IPS-20b (cell line): ENCODE results near the gene CDKAL1.

Source experiments
- H3K27ac ChIP-seq: one replicate; pipeline ENCODE4 v1.5.1; 2013; ENCODE audit warnings: low read length
- H3K27me3 ChIP-seq: 2 replicates; pipeline ENCODE4 v1.6.1; 2013; ENCODE audit warnings: mild to moderate bottlenecking, low read length, inconsistent platforms; ENCODE audit not compliant: insufficient read depth
- H3K36me3 ChIP-seq: 2 replicates; pipeline ENCODE4 v1.6.1; 2013; ENCODE audit warnings: low read depth, mild to moderate bottlenecking, inconsistent platforms, low read length, moderate library complexity; ENCODE audit not compliant: insufficient read depth
- H3K4me1 ChIP-seq: 2 replicates; pipeline ENCODE4 v1.6.1; 2013; ENCODE audit warnings: mild to moderate bottlenecking, control low read depth, inconsistent platforms, low read length, moderate library complexity; ENCODE audit not compliant: insufficient read depth
- H3K4me3 ChIP-seq: 2 replicates; pipeline ENCODE4 v1.5.1; 2013; ENCODE audit warnings: mild to moderate bottlenecking, low read length, inconsistent platforms
- H3K9ac ChIP-seq: 2 replicates; pipeline ENCODE4 v1.6.1; 2013; ENCODE audit warnings: low read depth, mild to moderate bottlenecking, inconsistent platforms, low read length, moderate library complexity
- H3K9me3 ChIP-seq: 2 replicates; pipeline ENCODE4 v1.6.1; 2013; ENCODE audit warnings: mild to moderate bottlenecking, low read depth, low read length, inconsistent platforms; ENCODE audit not compliant: insufficient read depth

CDKAL1 gene

DNA sequence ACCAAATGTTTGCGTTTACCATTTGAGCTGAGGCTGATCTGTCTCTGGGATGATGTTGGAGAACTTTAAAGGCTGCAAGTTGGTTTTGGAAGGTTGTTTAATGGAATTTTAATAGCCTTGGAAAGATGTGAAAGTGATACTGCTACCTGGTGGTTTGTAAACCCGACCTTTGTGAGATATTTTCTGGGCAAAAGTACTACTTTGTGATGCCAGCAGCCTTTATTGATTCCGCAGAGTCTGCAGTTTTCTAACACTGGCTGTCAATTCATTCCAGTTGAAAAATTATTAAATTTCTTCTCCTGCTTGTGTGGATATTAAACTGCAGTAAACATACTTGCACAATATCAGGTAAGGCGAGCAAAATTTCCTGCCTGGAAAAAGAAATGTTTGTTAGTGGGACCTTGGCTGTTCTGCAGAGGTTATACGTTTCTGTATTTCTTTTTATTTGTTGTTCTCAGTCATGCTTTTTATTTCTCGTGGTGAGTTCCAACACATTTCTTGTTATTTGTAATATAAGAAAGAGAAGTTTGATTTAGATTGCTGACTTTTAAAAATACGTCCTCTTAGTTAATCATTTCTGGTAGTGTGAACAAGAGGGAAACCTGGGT, 322.5 kb downstream of the CDKAL1 start:
- Histone ChIP-seq H3K9me3 (no peaks in the 10 kb centered on the region), H3K27me3 (no peaks in the 10 kb centered on the region), H3K36me3 (no peaks in the 10 kb centered on the region), H3K9ac (no peak overlapping the region), H3K4me1 (peaks cover 23% of the 10 kb centered on the region), H3K27ac (no peak overlapping the region), H3K4me3 (no peak overlapping the region)

- Histone ChIP-seq H3K4me3 (no peak overlapping the region), H3K4me1 (peaks cover 23% of the 10 kb centered on the region), H3K27me3 (no peaks in the 10 kb centered on the region), H3K9ac (no peak overlapping the region), H3K36me3 (no peaks in the 10 kb centered on the region), H3K9me3 (no peaks in the 10 kb centered on the region), H3K27ac (no peak overlapping the region)
Observed at GRCh38 chr6:20861481-20861880, 327.2 kb downstream of the CDKAL1 start.

DNA sequence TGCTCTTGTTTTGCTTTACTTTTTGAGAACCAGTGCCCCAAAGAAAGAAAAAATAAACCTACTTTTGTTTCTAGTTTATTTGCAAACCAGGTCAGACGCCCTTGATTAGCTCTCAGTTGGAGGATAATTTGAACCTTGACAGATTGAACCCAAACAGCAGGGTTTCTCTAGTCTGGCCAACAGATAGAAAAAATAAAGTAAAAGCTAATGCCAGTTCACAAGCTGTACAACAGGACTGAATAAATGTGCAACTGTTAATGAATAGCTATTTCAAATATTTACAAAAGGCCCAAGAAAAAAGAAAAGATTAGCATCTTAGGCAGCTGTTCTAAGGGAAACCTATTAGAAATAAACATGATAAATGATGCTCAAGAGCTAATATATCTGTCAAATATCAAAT, 331.8 kb downstream of the CDKAL1 start:
- Histone ChIP-seq H3K9me3 (no peaks in the 10 kb centered on the region), H3K27me3 (no peaks in the 10 kb centered on the region)

DNA sequence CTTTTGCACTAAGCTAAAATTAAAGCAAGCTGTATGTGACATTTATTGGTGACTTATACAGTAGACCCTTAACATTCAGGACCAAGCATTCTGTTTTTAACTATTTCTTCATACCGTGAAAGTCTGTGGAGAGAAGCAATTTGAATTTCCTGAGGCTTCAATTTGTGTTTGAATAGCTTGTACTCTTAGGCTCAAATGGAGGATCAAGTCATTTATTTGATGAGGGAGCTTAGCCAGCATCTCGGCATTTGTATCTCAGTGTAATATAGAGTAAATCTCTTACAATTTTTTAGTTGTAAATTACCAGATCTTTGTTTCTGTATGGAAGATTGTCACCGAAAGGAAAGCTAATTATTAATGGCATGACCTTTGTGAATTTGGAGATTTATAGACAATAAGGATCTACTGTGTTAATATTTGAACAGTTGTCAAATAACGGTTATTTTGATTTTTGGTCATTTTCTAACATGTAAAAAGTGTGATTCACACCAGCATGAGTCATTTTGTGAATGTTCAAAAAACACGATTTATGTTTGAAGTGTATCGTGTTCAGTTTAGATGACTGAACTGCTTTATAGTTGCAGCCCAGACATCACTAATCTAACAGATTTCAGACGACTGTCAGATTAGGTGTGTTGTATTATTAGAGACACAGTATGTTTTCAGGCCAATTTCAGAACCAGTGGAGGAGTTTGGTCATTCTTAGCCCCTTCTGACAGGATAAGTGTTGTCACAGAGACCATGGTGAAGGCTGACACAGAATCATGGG, 332.9 kb downstream of the CDKAL1 start:
- no peaks in the 10 kb centered on the region for H3K27me3 ChIP-seq
- peak overlapping the region; percentile 79 for H3K27ac ChIP-seq
- H3K9me3 ChIP-seq = no peaks in the 10 kb centered on the region
- no peaks in the 10 kb centered on the region for H3K36me3 ChIP-seq
- H3K4me3 ChIP-seq = peak overlapping the region; percentile 24; the same call in 1 of the 2 replicates
- peak overlapping the region; percentile 39; the same call in 1 of the 2 replicates for H3K9ac ChIP-seq
- H3K4me1 ChIP-seq = peaks cover 39% of the 10 kb centered on the region

More for the DNA sequence above, 331.8 kb downstream of the CDKAL1 start:
- peak overlapping the region; percentile 35; the same call in 1 of the 2 replicates for H3K9ac ChIP-seq
- H3K27ac ChIP-seq = peak overlapping the region; percentile 34
- H3K4me3 ChIP-seq = peak overlapping the region; percentile 0; the same call in 1 of the 2 replicates
- H3K36me3 ChIP-seq = no peaks in the 10 kb centered on the region
- peaks cover 39% of the 10 kb centered on the region for H3K4me1 ChIP-seq

DNA sequence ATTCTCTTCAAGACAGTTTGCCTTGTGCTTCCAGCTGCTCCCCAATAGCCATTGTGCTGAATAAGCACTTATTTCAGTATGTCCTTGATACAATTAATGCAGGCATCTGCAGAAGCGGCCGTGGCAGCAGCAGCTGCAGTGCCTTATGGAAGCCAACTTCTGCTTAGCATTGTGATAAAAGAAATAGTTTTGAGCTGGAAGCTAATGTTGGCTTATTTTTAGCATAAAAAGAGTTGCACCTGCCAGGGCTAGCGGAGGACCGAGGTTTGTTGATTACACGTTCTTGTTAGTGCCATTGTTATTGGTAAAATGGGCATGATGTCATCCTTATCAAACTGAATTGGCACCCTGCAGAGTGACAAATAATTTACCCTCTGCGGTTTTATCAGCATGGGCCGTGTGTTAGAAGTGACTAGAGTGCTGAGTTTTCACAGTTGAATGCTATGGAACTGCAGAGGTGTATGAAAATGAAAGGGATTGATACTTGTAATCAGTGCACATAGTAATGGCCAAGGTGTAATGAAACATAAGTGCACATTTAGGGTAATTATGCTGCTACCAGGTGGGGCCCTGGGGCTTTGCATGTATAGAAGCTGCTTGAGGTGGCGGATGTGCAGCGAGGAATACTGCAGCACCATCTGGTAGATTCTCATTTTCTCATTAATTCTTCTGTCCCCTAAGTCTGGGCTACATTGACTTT, 334.3 kb downstream of the CDKAL1 start:
- peak overlapping the region; percentile 17 for H3K4me3 ChIP-seq
- no peaks in the 10 kb centered on the region for H3K9me3 ChIP-seq
- H3K4me1 ChIP-seq = peaks cover 45% of the 10 kb centered on the region
- peak overlapping the region; percentile 39; the same call in 1 of the 2 replicates for H3K9ac ChIP-seq
- no peaks in the 10 kb centered on the region for H3K36me3 ChIP-seq
- H3K27me3 ChIP-seq = no peaks in the 10 kb centered on the region
- H3K27ac ChIP-seq = no peak overlapping the region

DNA sequence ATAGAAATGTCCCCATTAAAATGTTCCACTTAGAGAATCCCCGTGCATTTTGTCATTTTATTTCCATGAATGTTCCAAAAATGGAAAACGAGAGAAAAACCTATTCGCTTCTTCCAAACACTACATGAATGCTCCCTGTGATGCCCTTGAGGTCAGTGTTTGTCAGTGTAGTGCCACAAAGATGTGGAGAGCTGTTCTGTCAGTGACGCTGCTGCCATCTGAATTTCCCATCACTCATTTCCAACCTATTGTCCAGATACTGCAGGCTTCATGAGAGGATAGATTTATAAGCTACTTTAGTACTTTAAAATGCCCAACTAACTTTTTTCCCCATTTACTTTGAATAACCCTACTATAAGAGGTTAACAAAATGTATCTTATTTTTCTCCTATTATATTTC, 335.8 kb downstream of the CDKAL1 start:
- Histone ChIP-seq H3K4me1 (peaks cover 48% of the 10 kb centered on the region), H3K27me3 (no peaks in the 10 kb centered on the region), H3K36me3 (no peaks in the 10 kb centered on the region), H3K4me3 (no peak overlapping the region), H3K9ac (no peak overlapping the region), H3K27ac (no peak overlapping the region), H3K9me3 (no peaks in the 10 kb centered on the region)

GRCh38 chr6:20870493-20870892, 336.2 kb downstream of the CDKAL1 start:
- Histone ChIP-seq H3K4me3 (no peak overlapping the region), H3K36me3 (no peaks in the 10 kb centered on the region), H3K27me3 (no peaks in the 10 kb centered on the region), H3K9me3 (no peaks in the 10 kb centered on the region), H3K27ac (no peak overlapping the region), H3K9ac (no peak overlapping the region), H3K4me1 (peaks cover 48% of the 10 kb centered on the region)

DNA sequence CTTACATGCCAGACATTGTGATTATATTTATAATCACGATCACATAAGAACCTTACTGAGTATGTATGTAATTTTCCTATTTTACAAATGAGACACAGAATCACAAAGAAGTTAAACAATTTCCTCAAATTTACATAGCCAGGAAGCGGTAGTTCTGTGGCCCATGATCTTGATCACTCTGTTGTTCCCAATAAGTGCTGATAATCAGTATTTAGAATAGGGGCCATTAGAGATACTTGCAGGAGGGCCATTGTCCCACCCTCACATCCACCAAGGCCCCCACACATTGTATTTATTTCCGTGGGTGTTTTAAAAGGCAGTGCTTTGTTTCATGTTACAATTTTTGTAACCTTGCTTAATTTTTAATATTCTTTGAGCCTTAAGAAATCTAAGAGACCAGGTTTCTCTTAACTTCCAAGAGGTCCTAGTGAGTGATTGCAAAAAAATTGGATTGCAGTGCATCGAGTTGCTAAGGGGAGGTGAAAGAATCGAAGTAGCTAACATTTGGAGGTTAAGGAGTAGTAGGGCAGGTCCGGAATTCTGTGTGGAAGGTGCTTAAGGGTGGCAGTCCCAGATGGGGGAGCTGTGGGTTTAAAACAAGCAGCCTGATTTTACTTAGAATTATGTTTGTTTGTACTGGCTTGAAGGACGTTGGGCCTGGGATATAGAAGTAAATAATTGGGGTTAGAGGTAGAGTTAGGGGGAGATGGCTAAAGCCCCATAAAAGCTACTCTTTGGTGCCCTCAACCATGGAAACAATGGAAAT, 339.4 kb downstream of the CDKAL1 start:
- Histone ChIP-seq H3K9ac (peak overlapping the region; percentile 38; the same call in 1 of the 2 replicates), H3K4me1 (peaks cover 44% of the 10 kb centered on the region), H3K27ac (peak overlapping the region; percentile 25), H3K4me3 (no peak overlapping the region), H3K9me3 (no peaks in the 10 kb centered on the region), H3K27me3 (no peaks in the 10 kb centered on the region), H3K36me3 (no peaks in the 10 kb centered on the region)

- H3K9me3 ChIP-seq = no peaks in the 10 kb centered on the region
- H3K27me3 ChIP-seq = no peaks in the 10 kb centered on the region
- H3K4me1 ChIP-seq = peaks cover 46% of the 10 kb centered on the region
- H3K27ac ChIP-seq = no peak overlapping the region
- H3K4me3 ChIP-seq = no peak overlapping the region
- no peaks in the 10 kb centered on the region for H3K36me3 ChIP-seq
- no peak overlapping the region for H3K9ac ChIP-seq
Observed at GRCh38 chr6:20875369-20875963, 341.2 kb downstream of the CDKAL1 start.

GRCh38 chr6:20876036-20876435, 341.8 kb downstream of the CDKAL1 start:
- no peak overlapping the region for H3K27ac ChIP-seq
- H3K4me3 ChIP-seq = no peak overlapping the region
- no peaks in the 10 kb centered on the region for H3K27me3 ChIP-seq
- no peaks in the 10 kb centered on the region for H3K9me3 ChIP-seq
- H3K9ac ChIP-seq = peak overlapping the region; percentile 39; the same call in 1 of the 2 replicates
- no peaks in the 10 kb centered on the region for H3K36me3 ChIP-seq
- peaks cover 46% of the 10 kb centered on the region for H3K4me1 ChIP-seq

GRCh38 chr6:20876561-20876960, 342.3 kb downstream of the CDKAL1 start:
- Histone ChIP-seq H3K27me3 (no peaks in the 10 kb centered on the region), H3K9me3 (no peaks in the 10 kb centered on the region), H3K4me1 (peaks cover 49% of the 10 kb centered on the region), H3K4me3 (no peak overlapping the region), H3K9ac (peak overlapping the region; percentile 39; the same call in 1 of the 2 replicates), H3K27ac (no peak overlapping the region), H3K36me3 (no peaks in the 10 kb centered on the region)
